Measurements from ENCODE around the gene ADNP. TPM values are rescaled to one million over a fixed set of nuclear protein-coding genes. Genes with fewer than 3 reads are reported as not detected.

Gene ADNP
- total RNA-seq, 4 donors from 2014 or later: 29.2 to 47.5 (median 32.8) TPM

- no peak for DNase-seq
These were observed 76.6 kb downstream of the ADNP start for GRCh38 chr20:50854506-50855249.

GRCh38 chr20:50852085-50852484 is 79.2 kb downstream of the ADNP start:
- DNase-seq: no peak
- H3K4me1 ChIP-seq: peaks cover 13 to 63% (median 24%) of the 10 kb centered on the region in 3 donors
- H3K4me3 ChIP-seq: no peak overlapping the region
- H3K27me3 ChIP-seq: no peaks in the 10 kb centered on the region
- intact Hi-C loops (cut with DNase I): no loop called here
- H3K9me3 ChIP-seq: no peaks in the 10 kb centered on the region
- no peaks in the 10 kb centered on the region for H3K36me3 ChIP-seq
- WGBS, 2 donors: 97 to 98% methylated on average over 5 to 9 of the region's 9 CpGs
- H3K27ac ChIP-seq: no peak overlapping the region
- no peak for TF ChIP-seq POLR2A (IDR thresholded peaks at IDR 0.05)
- TF ChIP-seq CTCF (IDR thresholded peaks at IDR 0.05): no peak

More at GRCh38 chr20:50854506-50855249, 76.6 kb downstream of the ADNP start:
- H3K4me3 ChIP-seq: no peak overlapping the region
- WGBS, 2 donors: 70 to 84% methylated on average over 5 to 6 of the region's 18 CpGs
- no peaks in the 10 kb centered on the region for H3K27me3 ChIP-seq
- TF ChIP-seq POLR2A (IDR thresholded peaks at IDR 0.05): no peak
- TF ChIP-seq CTCF (IDR thresholded peaks at IDR 0.05): no peak
- peaks cover 0 to 37% (median 5%) of the 10 kb centered on the region in 3 donors for H3K4me1 ChIP-seq
- intact Hi-C loops (cut with DNase I): no loop called here
- H3K9me3 ChIP-seq: no peaks in the 10 kb centered on the region
- no peak overlapping the region for H3K27ac ChIP-seq
- H3K36me3 ChIP-seq: no peaks in the 10 kb centered on the region

GRCh38 chr20:50850721-50851286 is 80.4 kb downstream of the ADNP start:
- TF ChIP-seq CTCF (IDR thresholded peaks at IDR 0.05) (no peak), POLR2A (IDR thresholded peaks at IDR 0.05) (no peak)
- H3K4me3 ChIP-seq: no peak overlapping the region
- intact Hi-C loops (cut with DNase I): no loop called here
- no peaks in the 10 kb centered on the region for H3K36me3 ChIP-seq
- peaks cover 15 to 68% (median 25%) of the 10 kb centered on the region in 3 donors for H3K4me1 ChIP-seq
- DNase-seq: no peak
- no peaks in the 10 kb centered on the region for H3K9me3 ChIP-seq
- no peaks in the 10 kb centered on the region for H3K27me3 ChIP-seq
- 83 to 88% methylated on average over 1 of the region's 13 CpGs for WGBS, 2 donors
- H3K27ac ChIP-seq: no peak overlapping the region

- Histone ChIP-seq H3K4me3 (peak overlapping the region in 1 of 4 donors; percentile 48), H3K36me3 (no peaks in the 10 kb centered on the region), H3K27ac (peak overlapping the region; percentile 68 to 84 (median 68)), H3K9me3 (no peaks in the 10 kb centered on the region), H3K4me1 (peaks cover 26 to 73% (median 38%) of the 10 kb centered on the region in 3 donors), H3K27me3 (no peaks in the 10 kb centered on the region)
- DNase-seq: no peak
- no peak for TF ChIP-seq CTCF (IDR thresholded peaks at IDR 0.05)
- TF ChIP-seq POLR2A (IDR thresholded peaks at IDR 0.05): no peak
- WGBS, 2 donors: 26 to 56% methylated on average over 6 to 15 of the region's 18 CpGs
- intact Hi-C loops (cut with DNase I): no loop called here
These were observed 82.2 kb downstream of the ADNP start for GRCh38 chr20:50848846-50849673.

Measured in esophagus squamous epithelium (tissue), 5 donors.